GM12892 (cell line): ENCODE results near the gene CHRNA7.

Source experiments
- POLR2A ChIP-seq: IDR thresholded peaks from 2 replicates; pipeline ENCODE4 v1.6.1; 2011; ENCODE audit warnings: low read depth, low read length, control low read depth
- POLR2AphosphoS5 ChIP-seq: IDR thresholded peaks from 2 replicates; pipeline ENCODE4 v1.6.1; 2011; ENCODE audit warnings: low read depth, low read length, control low read depth

DNA sequence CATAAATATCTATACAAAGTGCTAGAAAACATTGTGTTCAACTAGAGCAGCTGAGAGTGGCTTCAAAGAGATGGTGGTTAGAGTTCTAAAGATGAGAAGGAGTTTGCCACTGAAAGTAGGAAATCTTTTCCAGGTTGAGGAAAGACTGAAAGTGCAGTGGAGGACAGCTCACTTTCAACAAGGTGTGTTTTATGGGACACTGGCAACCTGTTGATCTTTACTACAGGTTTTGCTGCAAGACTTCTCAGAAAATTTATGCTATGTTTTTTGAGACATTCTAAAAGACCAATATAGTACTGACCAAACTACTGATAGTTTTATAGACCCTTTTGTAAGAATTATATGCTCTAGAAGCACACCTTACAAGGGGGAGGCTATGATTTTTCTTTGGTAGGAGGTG lies 3.8 kb downstream of the CHRNA7 start:
- TF ChIP-seq POLR2AphosphoS5 (no peak), POLR2A (no peak)
